Stimulated activated naive CD4-positive, alpha-beta T cell (primary cell): ENCODE measurements around the gene PPIL1.

Source experiments
- DNase-seq, 6 experiments: peaks; one replicate each; lab custom pipeline; 2025; lab: John Stamatoyannopoulos, UW

The PPIL1 gene

DNA sequence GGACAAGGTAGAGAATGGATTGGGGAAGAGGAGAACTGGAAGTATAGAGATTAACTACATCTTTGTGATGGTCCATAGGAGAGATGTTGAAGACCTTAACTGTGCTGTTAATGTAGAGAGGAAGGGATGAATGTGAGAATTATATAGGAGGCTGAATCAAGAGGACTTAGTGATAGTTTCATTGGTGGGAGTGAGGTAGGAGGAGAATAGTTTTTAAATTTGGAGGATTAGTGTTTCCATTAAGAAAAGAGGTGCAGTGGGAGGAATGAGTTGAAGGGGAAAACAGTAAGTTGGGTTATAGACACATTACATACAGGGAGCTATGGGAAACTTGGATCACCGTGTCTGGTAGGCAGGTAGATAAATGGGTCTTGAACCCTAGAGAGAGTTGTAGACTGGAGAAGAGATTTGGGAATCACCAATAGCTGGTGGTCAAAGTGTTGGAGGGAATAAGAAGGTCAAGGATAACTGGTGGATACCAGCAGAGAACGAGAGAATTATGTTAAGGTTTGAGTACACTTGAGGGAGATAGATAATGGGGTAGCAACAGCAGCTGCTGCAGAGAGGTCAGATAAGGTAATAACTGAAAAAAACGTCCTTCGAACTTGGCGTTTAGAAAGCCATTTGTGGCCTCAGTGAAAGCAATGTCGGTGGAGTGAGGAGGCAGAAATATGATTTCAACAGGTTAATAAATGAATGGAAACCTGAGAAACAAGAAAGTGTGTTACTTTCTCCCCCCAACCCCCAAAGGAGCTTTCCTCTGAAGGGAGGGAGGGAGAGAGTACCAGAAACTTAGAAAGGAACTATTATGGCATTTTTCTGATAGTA is 14.3 kb upstream of the PPIL1 start:
- DNase-seq, result no peak

DNA sequence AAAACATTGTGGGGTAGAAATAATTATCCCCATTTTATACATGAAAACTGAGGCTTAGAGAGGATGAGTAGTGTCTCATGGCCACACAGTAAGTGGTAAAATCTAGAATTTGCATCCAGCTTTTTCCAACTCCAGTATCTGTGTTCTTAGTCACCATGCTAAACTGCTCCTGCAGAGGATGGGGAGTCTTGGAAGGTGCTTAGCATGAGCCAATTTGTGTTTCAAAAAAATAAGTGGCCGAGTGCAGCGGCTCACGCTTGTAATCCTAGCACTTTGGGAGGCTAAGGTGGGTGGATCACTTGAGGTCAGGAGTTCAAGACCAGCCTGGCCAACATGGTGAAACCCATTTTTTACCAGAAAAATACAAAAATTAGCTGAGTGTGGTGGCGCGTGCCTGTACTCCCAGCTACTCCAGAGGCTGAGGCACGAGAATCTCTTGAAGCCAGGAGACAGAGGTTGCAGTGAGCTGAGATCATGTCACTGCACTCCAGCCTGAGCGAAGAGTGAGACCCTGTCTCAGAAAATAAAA is 13.6 kb upstream of the PPIL1 start:
- DNase-seq, result no peak

DNA sequence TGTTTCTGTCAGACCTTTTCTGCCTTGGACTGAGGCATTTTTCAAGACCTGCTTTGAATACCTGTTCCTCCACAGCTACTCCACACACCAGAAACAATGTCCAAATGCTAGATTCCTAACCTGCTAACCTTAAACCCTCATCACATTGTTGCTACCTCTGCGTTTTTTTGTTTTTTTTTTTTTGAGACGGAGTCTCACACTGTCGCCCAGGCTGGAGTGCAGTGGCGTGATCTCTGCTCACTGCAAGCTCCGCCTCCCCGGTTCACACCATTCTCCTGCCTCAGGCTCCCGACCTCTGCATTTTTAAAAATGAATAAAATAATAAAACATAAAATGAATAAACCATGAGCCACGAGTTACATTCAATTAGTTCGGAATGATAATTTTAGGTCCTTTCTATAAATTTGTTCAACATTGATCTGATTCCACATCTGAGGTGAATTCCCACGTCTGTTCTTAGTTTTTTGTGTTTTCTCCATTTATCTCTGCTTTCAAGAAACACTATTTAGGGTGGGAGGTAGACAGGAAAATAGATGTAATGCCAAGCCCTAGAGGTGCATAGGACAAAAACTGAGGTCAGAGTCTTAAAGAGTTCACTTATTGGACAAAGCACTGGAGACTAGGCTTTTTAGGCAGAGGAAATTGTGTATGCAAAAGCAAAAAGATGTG is 12.5 kb upstream of the PPIL1 start:
- DNase-seq, result no peak

GRCh38 chr6:36885461-36886401 is 11.1 kb upstream of the PPIL1 start, which contains the start of gene C6orf89:
TSS of gene C6orf89 (plus strand) at chr6:36885952. CDS start at chr6:36899445, 13,493 bp downstream.
- peak; percentile 92 to 98 (median 96) for DNase-seq

- DNase-seq, result no peak
These were observed 10.0 kb upstream of the PPIL1 start for GRCh38 chr6:36884610-36885009.

DNA sequence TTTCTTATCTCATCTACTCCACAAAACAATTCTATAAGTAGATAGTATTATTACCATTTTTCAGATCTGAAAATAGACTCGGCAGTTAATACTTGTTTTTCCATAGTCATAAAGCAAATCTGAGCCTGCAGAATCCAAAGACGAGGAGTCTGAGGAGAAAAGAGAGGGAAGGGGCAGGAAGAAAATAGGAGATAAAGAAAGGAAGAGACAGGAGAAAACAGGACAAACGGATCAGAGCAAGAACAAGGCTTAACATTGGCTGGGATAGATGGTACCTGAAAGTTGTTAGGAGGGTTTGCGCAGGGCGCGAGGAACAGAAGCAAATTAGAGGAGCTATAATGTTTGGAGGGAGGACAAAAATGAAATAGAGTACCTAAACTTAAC is 639 bp upstream of the PPIL1 start:
- no peak for DNase-seq

DNA sequence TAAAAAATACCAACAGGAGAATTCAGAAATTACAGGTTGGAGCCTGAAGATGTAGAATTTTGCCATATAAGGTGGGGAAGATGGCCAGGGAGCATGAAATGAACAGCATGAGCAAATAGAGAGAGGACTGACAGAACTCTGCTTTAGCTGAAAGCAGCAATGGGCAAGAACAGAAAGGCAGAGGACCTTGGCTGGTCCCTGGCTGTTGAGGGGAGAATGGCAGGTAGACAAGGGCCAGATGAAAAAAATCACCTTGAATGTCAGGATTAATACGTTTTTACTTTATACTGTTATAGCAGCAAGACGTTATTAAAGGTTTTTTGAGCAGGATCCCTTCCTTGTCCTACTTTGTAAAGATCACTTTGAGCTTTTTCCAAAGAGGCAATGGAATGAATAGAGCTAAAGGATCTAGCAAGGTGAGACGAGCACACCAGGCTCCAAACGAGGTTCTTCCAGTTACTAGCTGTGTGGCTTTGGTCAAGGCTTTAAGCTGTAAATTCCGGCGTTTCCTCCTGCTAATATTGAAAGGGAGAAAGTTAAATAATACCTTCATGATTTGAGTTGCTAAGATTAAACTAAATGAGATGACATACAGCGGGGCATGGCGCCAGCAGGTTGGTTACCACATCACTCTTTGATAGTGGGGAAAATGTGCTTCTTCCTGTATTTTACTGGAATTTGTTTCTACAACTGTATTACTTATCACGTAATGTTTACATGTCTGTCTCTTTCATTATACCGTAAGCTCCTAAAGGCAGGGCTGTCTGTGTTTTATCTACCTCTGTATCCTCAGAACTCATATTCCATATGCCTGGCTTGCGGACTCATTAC is 776 bp downstream of the PPIL1 start:
- DNase-seq, result peak in 3 of 6 experiments; percentile 1 to 7 (median 7)

DNA sequence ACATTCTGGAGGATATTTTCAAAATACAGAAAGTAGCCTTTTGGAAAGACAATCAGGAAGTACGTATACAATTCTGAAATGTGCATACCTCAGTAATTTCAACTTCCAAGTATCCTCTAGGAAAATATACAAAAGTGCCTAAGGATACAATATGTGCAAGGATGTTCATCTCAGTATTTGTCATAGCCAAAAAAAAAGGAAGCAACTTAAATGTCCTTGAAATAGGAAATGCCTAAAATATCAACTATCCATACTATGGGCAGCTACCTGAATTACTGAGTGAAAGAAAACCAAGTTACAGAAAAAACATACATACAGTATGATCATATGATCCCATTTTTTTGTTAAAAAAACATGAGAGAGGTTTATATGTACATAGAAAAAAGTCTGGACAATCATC is 1.5 kb downstream of the PPIL1 start:
- DNase-seq, result no peak

DNA sequence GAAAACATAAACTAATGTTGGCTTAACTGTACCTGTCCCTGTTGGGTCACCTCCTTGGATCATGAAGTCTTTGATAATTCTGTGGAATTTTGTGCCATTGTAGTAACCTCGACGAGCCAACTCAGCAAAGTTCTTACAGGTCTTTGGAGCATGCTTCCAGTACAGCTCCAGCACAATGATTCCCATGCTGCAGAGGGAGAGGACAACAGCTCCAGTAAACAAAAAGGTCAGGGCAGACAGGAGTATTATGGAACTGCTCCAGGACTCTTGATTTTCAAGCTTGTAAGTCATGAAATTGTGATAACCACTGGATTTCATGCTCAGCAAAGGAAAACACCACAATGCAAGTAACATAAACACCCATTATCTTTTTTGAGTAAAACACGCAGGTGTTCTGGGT is 2.9 kb downstream of the PPIL1 start:
- DNase-seq, result no peak

DNA sequence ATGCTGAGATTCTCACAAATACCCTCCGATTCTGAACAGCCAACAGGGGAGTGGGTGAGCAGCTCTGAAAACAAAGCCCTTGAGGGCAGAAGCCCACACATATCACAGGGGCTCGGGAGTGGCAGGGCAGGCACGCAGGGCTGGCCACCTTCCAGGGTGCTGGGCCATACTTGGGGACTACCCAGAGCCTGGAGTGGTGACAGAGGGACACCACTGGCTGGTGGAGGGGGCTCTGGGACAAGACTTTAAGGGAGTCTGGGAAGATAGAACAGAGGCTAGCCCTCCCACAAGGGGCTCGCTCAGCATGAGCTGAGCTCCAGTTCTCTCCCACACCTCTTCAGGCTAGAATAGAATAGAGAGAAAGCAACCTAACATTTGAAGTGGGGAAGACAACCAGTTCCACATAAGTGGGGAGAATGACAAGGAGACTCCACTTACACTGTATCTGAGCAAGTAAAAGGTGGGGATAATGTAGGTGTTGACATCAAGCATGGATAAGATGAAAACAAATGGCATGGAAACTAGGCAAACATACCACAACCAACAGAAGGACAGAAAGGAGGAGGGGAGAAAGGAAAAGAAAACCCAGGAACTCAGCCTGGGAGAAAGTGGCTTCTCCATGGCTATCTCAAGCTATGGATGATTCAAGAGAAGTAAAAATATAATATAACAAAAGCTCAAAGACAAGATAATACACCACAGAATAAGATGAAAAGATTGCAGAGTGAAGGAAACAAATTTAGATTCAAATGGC is 7.0 kb downstream of the PPIL1 start:
- no peak for DNase-seq

GRCh38 chr6:36865835-36866234 is 8.8 kb downstream of the PPIL1 start:
- DNase-seq, result no peak

DNA sequence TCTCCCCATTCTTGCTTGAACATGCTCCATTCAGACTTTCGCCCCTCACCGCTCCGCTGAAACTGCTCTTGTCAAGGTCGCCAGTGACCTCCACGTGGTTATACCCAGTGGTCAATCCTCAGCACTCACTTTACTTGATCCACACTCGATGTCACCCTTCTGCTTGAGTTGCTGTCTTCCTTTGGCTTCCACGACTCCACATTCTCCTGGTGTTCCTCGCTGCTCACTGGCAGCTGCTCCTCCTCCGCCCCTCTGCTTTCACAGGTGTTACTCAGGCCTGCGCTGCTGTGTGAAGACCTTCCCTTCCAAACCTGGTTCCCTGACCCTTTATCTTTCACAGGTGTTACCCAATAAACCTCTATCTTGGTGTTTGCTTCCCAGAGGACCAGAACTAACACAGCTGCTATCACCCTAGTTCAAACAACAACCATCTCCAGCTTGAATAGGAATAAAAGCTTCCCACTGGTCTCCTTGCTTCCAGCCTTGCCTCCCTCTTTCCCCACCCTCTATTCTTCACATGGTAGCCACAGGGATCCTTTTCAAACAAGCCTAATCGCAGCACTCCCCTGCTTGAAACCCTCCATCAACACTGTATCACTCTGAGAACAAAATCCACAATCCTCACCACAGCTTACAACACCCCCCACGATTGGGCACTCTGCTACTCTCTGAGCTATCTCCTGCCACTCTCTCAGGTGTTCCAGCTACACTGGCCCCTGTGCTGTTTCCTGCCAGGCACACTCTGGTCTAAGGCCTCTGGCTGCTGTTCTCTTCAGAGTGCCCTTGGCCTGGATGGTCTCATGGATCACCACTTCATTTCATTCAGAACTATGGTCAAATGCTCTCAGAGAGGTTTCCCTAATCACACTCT is 10.7 kb downstream of the PPIL1 start:
- no peak for DNase-seq

GRCh38 chr6:36862848-36863382 is 11.7 kb downstream of the PPIL1 start:
- DNase-seq, result no peak

DNA sequence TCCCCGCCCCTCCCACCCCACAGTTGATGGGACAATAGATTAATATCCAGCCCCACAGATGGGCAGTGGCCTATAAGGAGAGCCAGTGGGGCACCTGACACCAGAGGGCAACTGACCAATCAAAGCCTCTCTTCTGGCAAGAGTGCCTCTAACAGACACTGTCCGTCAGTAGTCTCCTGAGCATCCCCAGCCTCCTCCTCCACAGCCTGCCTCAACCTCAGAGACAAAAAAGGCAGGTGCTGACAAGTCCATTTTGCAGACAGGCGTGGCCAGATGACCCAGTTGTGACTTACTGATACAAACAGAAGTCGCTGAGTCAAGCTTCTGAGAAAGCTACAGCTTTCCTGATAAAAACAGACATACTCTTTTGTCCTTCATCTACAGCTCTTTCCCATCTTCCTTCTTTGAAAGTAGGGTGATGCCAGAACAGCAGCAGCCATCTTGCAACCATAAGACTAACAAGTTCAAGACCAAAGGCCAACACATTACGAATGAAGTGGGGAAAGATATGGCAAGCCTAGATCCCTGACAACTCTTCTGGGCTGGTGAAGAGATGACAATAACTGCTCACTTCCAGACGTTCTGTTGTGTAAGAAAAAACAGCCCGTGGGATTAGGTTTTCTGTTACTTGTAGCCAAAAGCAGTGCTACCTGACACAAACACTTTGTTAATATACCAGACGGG is 12.3 kb downstream of the PPIL1 start:
- no peak for DNase-seq

DNA sequence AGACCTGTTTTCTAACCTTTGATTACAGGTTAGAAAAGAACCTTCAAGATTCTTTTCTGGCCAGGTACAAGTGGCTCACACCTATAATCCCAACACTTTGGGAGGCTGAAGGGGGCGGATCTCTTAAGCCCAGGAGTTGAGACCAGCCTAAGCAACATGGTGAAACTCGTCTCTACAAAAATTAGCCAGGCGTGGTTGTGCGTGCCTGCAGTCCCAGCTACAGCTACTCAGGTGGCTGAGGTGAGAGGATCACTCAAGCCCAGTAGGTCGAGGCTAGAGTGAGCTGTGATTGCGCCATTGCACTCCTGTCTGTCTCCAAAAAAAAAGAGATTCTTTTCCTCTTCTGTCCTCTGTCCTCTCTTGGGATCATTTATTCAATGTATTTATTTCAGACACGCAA is 14.5 kb downstream of the PPIL1 start:
- DNase-seq, result no peak

GRCh38 chr6:36858407-36858981 is 16.1 kb downstream of the PPIL1 start:
- no peak for DNase-seq

DNA sequence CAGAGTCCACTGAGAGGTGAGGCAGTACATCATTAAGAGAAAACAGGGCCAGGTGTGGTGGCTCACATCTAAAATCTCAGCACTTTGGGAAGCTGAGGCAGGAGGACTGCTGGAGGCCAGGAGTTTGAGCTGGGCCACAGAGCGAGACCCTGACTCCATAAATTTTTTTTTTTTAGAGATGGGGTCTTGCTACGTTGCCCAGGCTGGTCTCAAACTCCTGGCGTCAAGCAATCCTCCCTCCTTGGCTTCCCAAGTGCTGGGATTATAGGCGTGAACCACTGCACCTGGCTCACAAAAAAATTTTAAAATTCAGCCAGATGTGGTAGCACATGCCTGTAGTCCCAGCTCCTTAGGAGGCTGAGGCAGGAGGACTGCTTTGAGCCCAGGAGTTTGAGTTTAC is 17.3 kb downstream of the PPIL1 start:
- DNase-seq, result no peak

DNA sequence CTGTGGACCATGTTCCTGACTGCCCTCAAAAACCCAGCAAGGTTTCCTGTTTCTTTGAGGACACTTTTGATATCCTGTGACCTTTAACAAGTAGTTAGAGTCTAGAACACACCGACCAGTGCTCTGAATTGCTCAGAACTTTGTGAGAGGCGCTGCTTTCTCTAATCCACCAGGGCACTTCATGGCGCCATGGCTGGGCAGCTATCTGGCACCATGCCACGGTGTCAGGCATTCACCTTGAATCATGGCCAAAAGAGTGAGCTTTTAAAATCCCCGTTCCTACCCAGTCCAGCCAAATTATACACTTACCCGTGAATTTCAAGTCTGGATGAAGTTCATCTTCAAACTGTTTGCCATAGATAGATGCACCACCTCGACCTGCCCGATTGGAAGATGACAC is 18.3 kb downstream of the PPIL1 start:
- no peak for DNase-seq
